Measurements from ENCODE around the gene TGFBR1. TPM values are rescaled to one million over a fixed set of nuclear protein-coding genes. Genes with fewer than 3 reads are reported as not detected.

TGFBR1 gene
- total RNA-seq, 1 experiment from 2014 or later = 31.8 TPM

DNA sequence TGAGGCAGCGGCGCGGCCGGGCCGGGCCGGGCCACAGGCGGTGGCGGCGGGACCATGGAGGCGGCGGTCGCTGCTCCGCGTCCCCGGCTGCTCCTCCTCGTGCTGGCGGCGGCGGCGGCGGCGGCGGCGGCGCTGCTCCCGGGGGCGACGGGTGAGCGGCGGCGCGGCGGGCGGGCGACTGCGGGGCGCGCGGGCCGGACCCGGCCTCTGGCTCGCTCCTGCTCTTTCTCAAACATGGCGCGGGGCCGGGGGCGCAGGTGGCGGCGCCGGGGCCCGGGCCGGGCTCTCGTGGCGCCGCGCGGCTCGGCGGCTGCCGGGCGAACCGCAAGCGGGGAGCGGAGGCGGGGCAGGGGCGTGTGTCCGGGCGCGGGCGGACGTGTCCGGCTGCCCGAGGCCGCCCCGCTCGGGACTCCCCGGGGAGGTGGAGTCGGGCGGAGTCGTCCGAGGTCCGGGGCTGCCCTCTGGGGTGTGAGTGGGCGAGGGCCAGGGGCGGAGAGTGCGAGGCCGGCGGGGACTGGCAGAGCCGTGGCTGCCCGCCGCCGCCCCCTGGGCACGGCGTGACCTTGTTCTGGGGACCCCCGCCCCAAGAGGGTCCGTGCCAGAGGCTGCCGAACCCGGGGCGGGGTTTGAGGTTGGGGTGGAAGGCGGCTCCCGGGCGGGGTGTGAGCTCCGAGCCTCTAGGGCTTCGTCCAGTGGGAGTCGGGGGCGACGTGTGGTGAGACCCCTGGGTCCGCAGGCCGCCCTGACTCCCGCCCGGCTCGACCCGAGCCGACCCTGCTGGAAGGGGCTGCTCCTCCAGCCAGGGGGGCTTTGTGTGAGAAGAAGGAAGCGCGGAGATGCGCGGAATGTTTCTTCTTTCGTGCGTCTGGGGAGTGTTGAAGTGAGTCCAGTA lies 485 bp downstream of the TGFBR1 start:
- Histone ChIP-seq H3K36me3 (ENCODE audit: control insufficient read depth, insufficient read depth, low read length) (no peaks in the 10 kb centered on the region), H3K4me1 (no peaks in the 10 kb centered on the region), H3K4me3 (ENCODE audit: low read depth, low read length) (peak overlapping the region; percentile 83), H3K9me3 (no peaks in the 10 kb centered on the region), H3K27me3 (replicated peaks; ENCODE audit: control insufficient read depth, insufficient read depth, low read length) (no peaks in the 10 kb centered on the region)
- TF ChIP-seq, protein P1, sequence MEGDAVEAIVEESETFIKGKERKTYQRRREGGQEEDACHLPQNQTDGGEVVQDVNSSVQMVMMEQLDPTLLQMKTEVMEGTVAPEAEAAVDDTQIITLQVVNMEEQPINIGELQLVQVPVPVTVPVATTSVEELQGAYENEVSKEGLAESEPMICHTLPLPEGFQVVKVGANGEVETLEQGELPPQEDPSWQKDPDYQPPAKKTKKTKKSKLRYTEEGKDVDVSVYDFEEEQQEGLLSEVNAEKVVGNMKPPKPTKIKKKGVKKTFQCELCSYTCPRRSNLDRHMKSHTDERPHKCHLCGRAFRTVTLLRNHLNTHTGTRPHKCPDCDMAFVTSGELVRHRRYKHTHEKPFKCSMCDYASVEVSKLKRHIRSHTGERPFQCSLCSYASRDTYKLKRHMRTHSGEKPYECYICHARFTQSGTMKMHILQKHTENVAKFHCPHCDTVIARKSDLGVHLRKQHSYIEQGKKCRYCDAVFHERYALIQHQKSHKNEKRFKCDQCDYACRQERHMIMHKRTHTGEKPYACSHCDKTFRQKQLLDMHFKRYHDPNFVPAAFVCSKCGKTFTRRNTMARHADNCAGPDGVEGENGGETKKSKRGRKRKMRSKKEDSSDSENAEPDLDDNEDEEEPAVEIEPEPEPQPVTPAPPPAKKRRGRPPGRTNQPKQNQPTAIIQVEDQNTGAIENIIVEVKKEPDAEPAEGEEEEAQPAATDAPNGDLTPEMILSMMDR (IDR thresholded peaks at IDR 0.05; ENCODE audit: insufficient read depth in 1 of 2, low read depth in 1 of 2, low read length in 1 of 2, severe bottlenecking in 1 of 2, unreplicated experiment in 1 of 2) = no peak
- ChIA-PET POLR2A (interaction anchor here (0.7 kb wide), 1 partner anchor 22 kb away, joined by 4 read pairs; no protein-coding TSS in a partner anchor), CTCF (no interaction called here)
- Mint-ChIP-seq H3K27ac (ENCODE audit: unreplicated experiment) (no peak overlapping the region), H3K27me3 (ENCODE audit: insufficient read depth, unreplicated experiment) (no peaks in the 10 kb centered on the region), H3K36me3 (ENCODE audit: insufficient read depth, unreplicated experiment) (no peaks in the 10 kb centered on the region), H3K4me1 (ENCODE audit: low read depth, unreplicated experiment) (peaks cover 18% of the 10 kb centered on the region), H3K9me3 (ENCODE audit: unreplicated experiment) (no peaks in the 10 kb centered on the region), H3K4me3 (ENCODE audit: unreplicated experiment) (peak overlapping the region; percentile 77)
- peak; percentile 73 to 83 for DNase-seq
- intact Hi-C loops (cut with micrococcal nuclease; ENCODE audit: unreplicated experiment) = no loop called here
- BruUV-seq (replicated peaks) = no TSS peak

DNA sequence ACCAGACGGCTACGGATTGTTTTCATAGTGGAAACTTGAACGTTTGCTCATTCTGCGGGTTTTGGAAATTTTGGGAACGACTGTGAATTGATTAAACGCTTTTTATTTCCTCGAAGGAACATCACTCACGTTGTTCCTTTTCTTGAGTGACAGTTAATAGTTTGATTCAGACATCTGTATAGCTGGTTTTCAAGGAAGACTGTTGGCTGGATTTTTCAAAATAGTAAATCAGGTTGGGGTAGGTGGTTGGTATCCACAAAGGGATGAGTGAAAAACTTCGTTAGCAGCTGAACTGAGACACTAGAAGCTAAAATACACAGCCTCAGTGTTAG lies 1.1 kb downstream of the TGFBR1 start:
- intact Hi-C loops (cut with micrococcal nuclease; ENCODE audit: unreplicated experiment) = no loop called here
- Mint-ChIP-seq H3K9me3 (ENCODE audit: unreplicated experiment) (no peaks in the 10 kb centered on the region), H3K4me1 (ENCODE audit: low read depth, unreplicated experiment) (peaks cover 18% of the 10 kb centered on the region), H3K4me3 (ENCODE audit: unreplicated experiment) (peak overlapping the region; percentile 77), H3K36me3 (ENCODE audit: insufficient read depth, unreplicated experiment) (no peaks in the 10 kb centered on the region), H3K27ac (ENCODE audit: unreplicated experiment) (no peak overlapping the region), H3K27me3 (ENCODE audit: insufficient read depth, unreplicated experiment) (no peaks in the 10 kb centered on the region)
- Histone ChIP-seq H3K9me3 (no peaks in the 10 kb centered on the region), H3K36me3 (ENCODE audit: control insufficient read depth, insufficient read depth, low read length) (no peaks in the 10 kb centered on the region), H3K4me1 (no peaks in the 10 kb centered on the region), H3K4me3 (ENCODE audit: low read depth, low read length) (peak overlapping the region; percentile 83), H3K27me3 (replicated peaks; ENCODE audit: control insufficient read depth, insufficient read depth, low read length) (no peaks in the 10 kb centered on the region)
- CTCF ChIA-PET = no interaction called here
- POLR2A ChIA-PET = no interaction called here
- DNase-seq = no peak
- no TSS peak for BruUV-seq (replicated peaks)
- TF ChIP-seq, protein P1 (IDR thresholded peaks at IDR 0.05; ENCODE audit: insufficient read depth in 1 of 2, low read depth in 1 of 2, low read length in 1 of 2, severe bottlenecking in 1 of 2, unreplicated experiment in 1 of 2) = no peak

DNA sequence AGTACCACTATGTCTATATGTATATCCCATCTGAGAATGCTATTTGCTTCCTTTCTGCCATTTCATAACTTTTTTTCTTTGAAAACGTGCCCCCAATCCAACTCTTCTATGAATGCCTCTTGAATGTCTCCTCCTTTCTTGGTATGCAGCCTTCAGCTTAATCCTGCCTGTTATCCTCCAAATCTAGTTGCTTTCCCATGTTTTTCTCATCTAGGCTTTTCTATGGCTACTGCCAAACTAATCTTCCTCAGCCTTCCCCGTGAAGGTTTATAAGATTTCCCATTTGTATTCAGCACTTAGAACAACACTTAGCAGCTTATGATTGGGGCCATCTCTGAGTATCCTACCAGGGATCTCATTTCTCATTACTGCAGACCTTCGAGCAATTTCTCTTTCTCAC lies 2.5 kb downstream of the TGFBR1 start:
- Histone ChIP-seq H3K36me3 (ENCODE audit: control insufficient read depth, insufficient read depth, low read length) (no peaks in the 10 kb centered on the region), H3K4me3 (ENCODE audit: low read depth, low read length) (no peak overlapping the region), H3K9me3 (no peaks in the 10 kb centered on the region), H3K27me3 (replicated peaks; ENCODE audit: control insufficient read depth, insufficient read depth, low read length) (no peaks in the 10 kb centered on the region), H3K4me1 (no peaks in the 10 kb centered on the region)
- H3K9me3 Mint-ChIP-seq (ENCODE audit: unreplicated experiment) = no peaks in the 10 kb centered on the region
- no TSS peak for BruUV-seq (replicated peaks)
- no peak overlapping the region for H3K4me3 Mint-ChIP-seq (ENCODE audit: unreplicated experiment)
- no peaks in the 10 kb centered on the region for H3K36me3 Mint-ChIP-seq (ENCODE audit: insufficient read depth, unreplicated experiment)
- TF ChIP-seq, protein P1 (IDR thresholded peaks at IDR 0.05; ENCODE audit: insufficient read depth in 1 of 2, low read depth in 1 of 2, low read length in 1 of 2, severe bottlenecking in 1 of 2, unreplicated experiment in 1 of 2) = no peak
- CTCF ChIA-PET = no interaction called here
- no peak overlapping the region for H3K27ac Mint-ChIP-seq (ENCODE audit: unreplicated experiment)
- no peak for DNase-seq
- intact Hi-C loops (cut with micrococcal nuclease; ENCODE audit: unreplicated experiment) = no loop called here
- no peaks in the 10 kb centered on the region for H3K27me3 Mint-ChIP-seq (ENCODE audit: insufficient read depth, unreplicated experiment)
- H3K4me1 Mint-ChIP-seq (ENCODE audit: low read depth, unreplicated experiment) = peaks cover 27% of the 10 kb centered on the region
- POLR2A ChIA-PET = no interaction called here
